Measurements from ENCODE around the gene MCC.
"Not testable (repeated sequence)": the region's sequence is repeated elsewhere in the genome, so short reads cannot be mapped to it uniquely, and the experiment has no call there.

MCC gene

DNA sequence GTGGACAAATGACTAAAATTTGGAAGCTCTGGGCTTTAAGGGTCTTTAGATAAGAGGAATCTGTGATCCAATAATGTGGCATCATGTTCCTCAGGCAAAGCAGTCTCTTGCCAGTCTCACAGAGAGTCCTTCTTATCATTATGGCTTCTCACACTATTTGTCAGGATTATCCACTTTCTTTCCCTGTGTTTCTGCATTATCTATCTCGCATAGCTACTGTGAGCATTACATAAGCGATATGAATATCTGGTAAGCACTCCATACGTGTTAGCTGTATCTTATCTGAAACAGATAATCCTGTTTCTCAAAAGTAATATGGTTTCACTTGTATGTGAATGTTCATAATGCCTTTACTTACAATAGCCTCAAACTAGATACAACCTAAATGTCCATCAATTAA is 9.6 kb downstream of the MCC start:
- Histone ChIP-seq H3K4me3 (replicated peaks; ENCODE audit: insufficient read depth, low read length) (no peak overlapping the region), H3K27ac (replicated peaks) (no peak overlapping the region), H3K27me3 (ENCODE audit: insufficient read depth, poor library complexity, severe bottlenecking) (no peaks in the 10 kb centered on the region)
- TF ChIP-seq POLR2AphosphoS5 (IDR thresholded peaks at IDR 0.05; ENCODE audit: low read depth) (no peak), GABPA (IDR thresholded peaks at IDR 0.05; ENCODE audit: low read depth) (no peak), SPI1 (IDR thresholded peaks at IDR 0.05; ENCODE audit: borderline replicate concordance, low read depth) (no peak)
- TF ChIP-seq, protein P1, sequence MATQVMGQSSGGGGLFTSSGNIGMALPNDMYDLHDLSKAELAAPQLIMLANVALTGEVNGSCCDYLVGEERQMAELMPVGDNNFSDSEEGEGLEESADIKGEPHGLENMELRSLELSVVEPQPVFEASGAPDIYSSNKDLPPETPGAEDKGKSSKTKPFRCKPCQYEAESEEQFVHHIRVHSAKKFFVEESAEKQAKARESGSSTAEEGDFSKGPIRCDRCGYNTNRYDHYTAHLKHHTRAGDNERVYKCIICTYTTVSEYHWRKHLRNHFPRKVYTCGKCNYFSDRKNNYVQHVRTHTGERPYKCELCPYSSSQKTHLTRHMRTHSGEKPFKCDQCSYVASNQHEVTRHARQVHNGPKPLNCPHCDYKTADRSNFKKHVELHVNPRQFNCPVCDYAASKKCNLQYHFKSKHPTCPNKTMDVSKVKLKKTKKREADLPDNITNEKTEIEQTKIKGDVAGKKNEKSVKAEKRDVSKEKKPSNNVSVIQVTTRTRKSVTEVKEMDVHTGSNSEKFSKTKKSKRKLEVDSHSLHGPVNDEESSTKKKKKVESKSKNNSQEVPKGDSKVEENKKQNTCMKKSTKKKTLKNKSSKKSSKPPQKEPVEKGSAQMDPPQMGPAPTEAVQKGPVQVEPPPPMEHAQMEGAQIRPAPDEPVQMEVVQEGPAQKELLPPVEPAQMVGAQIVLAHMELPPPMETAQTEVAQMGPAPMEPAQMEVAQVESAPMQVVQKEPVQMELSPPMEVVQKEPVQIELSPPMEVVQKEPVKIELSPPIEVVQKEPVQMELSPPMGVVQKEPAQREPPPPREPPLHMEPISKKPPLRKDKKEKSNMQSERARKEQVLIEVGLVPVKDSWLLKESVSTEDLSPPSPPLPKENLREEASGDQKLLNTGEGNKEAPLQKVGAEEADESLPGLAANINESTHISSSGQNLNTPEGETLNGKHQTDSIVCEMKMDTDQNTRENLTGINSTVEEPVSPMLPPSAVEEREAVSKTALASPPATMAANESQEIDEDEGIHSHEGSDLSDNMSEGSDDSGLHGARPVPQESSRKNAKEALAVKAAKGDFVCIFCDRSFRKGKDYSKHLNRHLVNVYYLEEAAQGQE (IDR thresholded peaks at IDR 0.05; ENCODE audit: insufficient replicate concordance, low read depth), result no peak
- TF ChIP-seq, protein P2, sequence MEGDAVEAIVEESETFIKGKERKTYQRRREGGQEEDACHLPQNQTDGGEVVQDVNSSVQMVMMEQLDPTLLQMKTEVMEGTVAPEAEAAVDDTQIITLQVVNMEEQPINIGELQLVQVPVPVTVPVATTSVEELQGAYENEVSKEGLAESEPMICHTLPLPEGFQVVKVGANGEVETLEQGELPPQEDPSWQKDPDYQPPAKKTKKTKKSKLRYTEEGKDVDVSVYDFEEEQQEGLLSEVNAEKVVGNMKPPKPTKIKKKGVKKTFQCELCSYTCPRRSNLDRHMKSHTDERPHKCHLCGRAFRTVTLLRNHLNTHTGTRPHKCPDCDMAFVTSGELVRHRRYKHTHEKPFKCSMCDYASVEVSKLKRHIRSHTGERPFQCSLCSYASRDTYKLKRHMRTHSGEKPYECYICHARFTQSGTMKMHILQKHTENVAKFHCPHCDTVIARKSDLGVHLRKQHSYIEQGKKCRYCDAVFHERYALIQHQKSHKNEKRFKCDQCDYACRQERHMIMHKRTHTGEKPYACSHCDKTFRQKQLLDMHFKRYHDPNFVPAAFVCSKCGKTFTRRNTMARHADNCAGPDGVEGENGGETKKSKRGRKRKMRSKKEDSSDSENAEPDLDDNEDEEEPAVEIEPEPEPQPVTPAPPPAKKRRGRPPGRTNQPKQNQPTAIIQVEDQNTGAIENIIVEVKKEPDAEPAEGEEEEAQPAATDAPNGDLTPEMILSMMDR (IDR thresholded peaks at IDR 0.05; ENCODE audit: insufficient read depth, low read length), result no peak
- no peak for DNase-seq (ENCODE audit: low read depth in 1 of 2, low spot score in 1 of 2)

DNA sequence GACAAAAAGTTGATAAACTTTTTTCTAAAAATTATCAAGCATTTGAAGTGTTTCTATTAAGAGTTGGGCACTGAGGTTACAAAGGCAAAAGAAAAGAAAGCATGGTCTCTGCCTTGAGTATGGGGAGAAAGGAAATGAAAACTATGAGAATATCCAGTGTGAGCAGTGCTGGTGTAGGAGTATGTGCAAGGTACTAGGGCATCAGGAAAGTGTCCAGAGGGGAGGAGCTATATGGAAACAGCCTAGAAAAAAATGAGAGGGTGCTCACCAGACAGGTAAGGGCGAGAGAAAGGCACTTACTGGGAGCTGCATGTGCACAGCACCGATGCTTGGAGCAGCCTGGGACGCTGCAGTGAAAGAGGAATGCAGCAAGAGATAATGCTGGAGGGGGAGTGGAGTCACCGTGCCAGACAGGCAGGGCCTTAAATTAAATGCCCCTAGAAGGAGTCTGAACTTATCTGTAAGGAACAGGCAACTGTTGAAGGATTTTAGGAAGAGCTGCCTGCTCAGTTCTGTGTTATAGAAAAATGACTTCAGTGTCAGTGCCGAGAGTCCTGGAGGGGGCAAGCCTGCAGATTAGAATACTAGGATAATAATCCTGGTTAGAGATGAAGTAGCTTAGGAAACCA is 14.0 kb downstream of the MCC start:
- TF ChIP-seq GABPA (IDR thresholded peaks at IDR 0.05; ENCODE audit: low read depth), result no peak
- TF ChIP-seq, protein P2 (IDR thresholded peaks at IDR 0.05; ENCODE audit: insufficient read depth, low read length), result no peak
- no peak for TF ChIP-seq SPI1 (IDR thresholded peaks at IDR 0.05; ENCODE audit: borderline replicate concordance, low read depth)
- TF ChIP-seq POLR2AphosphoS5 (IDR thresholded peaks at IDR 0.05; ENCODE audit: low read depth), result no peak
- TF ChIP-seq, protein P1 (IDR thresholded peaks at IDR 0.05; ENCODE audit: insufficient replicate concordance, low read depth), result no peak
- no peak for DNase-seq (ENCODE audit: low read depth in 1 of 2, low spot score in 1 of 2)
- H3K27ac ChIP-seq (replicated peaks), result no peak overlapping the region
- no peaks in the 10 kb centered on the region for H3K27me3 ChIP-seq (ENCODE audit: insufficient read depth, poor library complexity, severe bottlenecking)
- H3K4me3 ChIP-seq (replicated peaks; ENCODE audit: insufficient read depth, low read length), result no peak overlapping the region

DNA sequence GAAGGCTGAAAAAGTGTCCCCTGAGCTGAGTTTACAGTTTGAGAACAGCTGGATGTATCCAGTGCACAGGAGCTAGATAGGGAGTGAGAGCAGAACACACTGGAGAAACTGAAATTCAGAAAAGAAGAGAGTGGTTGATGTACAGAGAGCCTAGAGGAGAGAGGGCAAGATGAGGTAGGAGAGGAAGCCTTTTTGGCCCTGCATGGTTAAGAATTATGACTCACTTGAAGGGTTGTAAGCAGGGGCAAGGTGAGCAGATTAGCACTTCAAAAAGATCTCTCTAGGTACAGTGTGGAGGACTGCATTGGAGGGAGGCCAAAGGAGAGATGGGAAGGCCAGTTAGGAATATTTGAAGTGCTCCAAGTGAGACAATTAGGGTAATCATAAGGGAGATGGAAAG is 25.2 kb downstream of the MCC start:
- Histone ChIP-seq H3K4me3 (replicated peaks; ENCODE audit: insufficient read depth, low read length) (no peak overlapping the region), H3K27ac (replicated peaks) (no peak overlapping the region), H3K27me3 (ENCODE audit: insufficient read depth, poor library complexity, severe bottlenecking) (no peaks in the 10 kb centered on the region)
- DNase-seq (ENCODE audit: low read depth in 1 of 2, low spot score in 1 of 2), result no peak
- TF ChIP-seq POLR2AphosphoS5 (IDR thresholded peaks at IDR 0.05; ENCODE audit: low read depth) (no peak), SPI1 (IDR thresholded peaks at IDR 0.05; ENCODE audit: borderline replicate concordance, low read depth) (no peak), GABPA (IDR thresholded peaks at IDR 0.05; ENCODE audit: low read depth) (no peak)
- TF ChIP-seq, protein P2 (IDR thresholded peaks at IDR 0.05; ENCODE audit: insufficient read depth, low read length), result no peak

DNA sequence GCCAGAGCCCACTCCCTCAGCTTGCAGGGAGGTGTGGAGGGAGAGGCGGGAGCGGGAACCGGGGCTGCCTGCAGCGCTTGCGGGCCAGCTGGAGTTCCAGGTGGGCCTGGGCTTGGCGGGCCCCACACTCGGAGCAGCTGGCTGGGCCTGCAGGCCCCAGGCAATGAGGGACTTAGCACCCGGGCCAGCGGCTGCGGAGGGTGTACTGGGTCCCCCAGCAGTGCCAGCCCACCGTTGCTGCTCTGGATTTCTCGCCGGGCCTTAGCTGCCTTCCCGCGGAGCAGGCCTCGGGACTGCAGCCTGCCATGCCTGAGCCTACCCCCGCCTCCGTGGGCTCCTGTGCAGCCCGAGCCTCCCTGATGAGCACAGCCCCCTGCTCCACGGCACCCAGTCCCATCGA is 31.1 kb downstream of the MCC start:
- not testable (repeated sequence) for H3K27ac ChIP-seq (replicated peaks); H3K4me3 ChIP-seq (replicated peaks; ENCODE audit: insufficient read depth, low read length); H3K27me3 ChIP-seq (ENCODE audit: insufficient read depth, poor library complexity, severe bottlenecking); DNase-seq (ENCODE audit: low read depth in 1 of 2, low spot score in 1 of 2)
